ENCODE data around the gene IFNE.

IFNE gene

GRCh38 chr9:21525174-21525573, 43.1 kb upstream of the IFNE start:
- TF ChIP-seq SNAI2 (CRISPR knock-in tag; IDR thresholded peaks at IDR 0.05) (no peak), ZFP3 (CRISPR knock-in tag; IDR thresholded peaks at IDR 0.05) (no peak)
- no peak for ATAC-seq

- no peak for TF ChIP-seq TOX (CRISPR knock-in tag; IDR thresholded peaks at IDR 0.05; ENCODE audit: borderline replicate concordance)
- no peak for TF ChIP-seq RARB (CRISPR knock-in tag; IDR thresholded peaks at IDR 0.05)
- TF ChIP-seq ZNF565 (CRISPR knock-in tag; conservative IDR thresholded peaks at IDR 0.05; ENCODE audit: low read depth), result no peak
- TF ChIP-seq PATZ1 (CRISPR knock-in tag; IDR thresholded peaks at IDR 0.05; ENCODE audit: borderline replicate concordance), result no peak
- no peak for TF ChIP-seq ZNF8 (CRISPR knock-in tag; IDR thresholded peaks at IDR 0.05)
- TF ChIP-seq ZC3H10 (CRISPR knock-in tag; IDR thresholded peaks at IDR 0.05), result no peak
- no peak for TF ChIP-seq CSRNP3 (CRISPR knock-in tag; IDR thresholded peaks at IDR 0.05)
- no peak for TF ChIP-seq SNAI2 (CRISPR knock-in tag; IDR thresholded peaks at IDR 0.05)
- TF ChIP-seq BACH2 (CRISPR knock-in tag; IDR thresholded peaks at IDR 0.05; ENCODE audit: borderline replicate concordance), result no peak
- TF ChIP-seq ESRRG (CRISPR knock-in tag; IDR thresholded peaks at IDR 0.05), result no peak
- no peak for TF ChIP-seq ZFP30 (CRISPR knock-in tag; IDR thresholded peaks at IDR 0.05)
- no peak for ATAC-seq
Measured at GRCh38 chr9:21524099-21524830, 42.2 kb upstream of the IFNE start.

- TF ChIP-seq SNAI2 (CRISPR knock-in tag; IDR thresholded peaks at IDR 0.05) (no peak), ESRRG (CRISPR knock-in tag; IDR thresholded peaks at IDR 0.05) (no peak), TOX (CRISPR knock-in tag; IDR thresholded peaks at IDR 0.05; ENCODE audit: borderline replicate concordance) (no peak), BACH2 (CRISPR knock-in tag; IDR thresholded peaks at IDR 0.05; ENCODE audit: borderline replicate concordance) (no peak), CSDC2 (CRISPR knock-in tag; IDR thresholded peaks at IDR 0.05) (no peak), ZFP3 (CRISPR knock-in tag; IDR thresholded peaks at IDR 0.05) (no peak), OSR1 (CRISPR knock-in tag; IDR thresholded peaks at IDR 0.05) (no peak), POU6F1 (CRISPR knock-in tag; IDR thresholded peaks at IDR 0.05; ENCODE audit: borderline replicate concordance, low read depth) (no peak), TCF4 (CRISPR knock-in tag; IDR thresholded peaks at IDR 0.05; ENCODE audit: borderline replicate concordance) (no peak), GLIS3 (CRISPR knock-in tag; IDR thresholded peaks at IDR 0.05) (no peak), ZNF565 (CRISPR knock-in tag; conservative IDR thresholded peaks at IDR 0.05; ENCODE audit: low read depth) (no peak), ZFP30 (CRISPR knock-in tag; IDR thresholded peaks at IDR 0.05) (no peak), ISL1 (CRISPR knock-in tag; IDR thresholded peaks at IDR 0.05) (no peak)
- no peak for ATAC-seq
Measured at GRCh38 chr9:21523021-21524014, 41.2 kb upstream of the IFNE start.

- no peak for TF ChIP-seq ISL1 (CRISPR knock-in tag; IDR thresholded peaks at IDR 0.05)
- TF ChIP-seq CSRNP3 (CRISPR knock-in tag; IDR thresholded peaks at IDR 0.05), result no peak
- no peak for TF ChIP-seq ZNF565 (CRISPR knock-in tag; conservative IDR thresholded peaks at IDR 0.05; ENCODE audit: low read depth)
- no peak for TF ChIP-seq ZFP30 (CRISPR knock-in tag; IDR thresholded peaks at IDR 0.05)
- no peak for TF ChIP-seq GLIS3 (CRISPR knock-in tag; IDR thresholded peaks at IDR 0.05)
- TF ChIP-seq ZC3H10 (CRISPR knock-in tag; IDR thresholded peaks at IDR 0.05), result no peak
- TF ChIP-seq ZNF70 (CRISPR knock-in tag; IDR thresholded peaks at IDR 0.05), result no peak
- no peak for TF ChIP-seq CSDC2 (CRISPR knock-in tag; IDR thresholded peaks at IDR 0.05)
- TF ChIP-seq PATZ1 (CRISPR knock-in tag; IDR thresholded peaks at IDR 0.05; ENCODE audit: borderline replicate concordance), result no peak
- no peak for TF ChIP-seq POU6F1 (CRISPR knock-in tag; IDR thresholded peaks at IDR 0.05; ENCODE audit: borderline replicate concordance, low read depth)
- no peak for TF ChIP-seq ZFP3 (CRISPR knock-in tag; IDR thresholded peaks at IDR 0.05)
- no peak for TF ChIP-seq PPARA (CRISPR knock-in tag; IDR thresholded peaks at IDR 0.05; ENCODE audit: borderline replicate concordance)
- no peak for TF ChIP-seq SNAI2 (CRISPR knock-in tag; IDR thresholded peaks at IDR 0.05)
- no peak for TF ChIP-seq ESRRG (CRISPR knock-in tag; IDR thresholded peaks at IDR 0.05)
- TF ChIP-seq TOX (CRISPR knock-in tag; IDR thresholded peaks at IDR 0.05; ENCODE audit: borderline replicate concordance), result no peak
- no peak for TF ChIP-seq BACH2 (CRISPR knock-in tag; IDR thresholded peaks at IDR 0.05; ENCODE audit: borderline replicate concordance)
- ATAC-seq, result no peak
Measured at GRCh38 chr9:21522348-21522747, 40.2 kb upstream of the IFNE start.
